OCI-M1 (cell line): Measurements from ENCODE around the gene ZNF844.
"Not testable (repeated sequence)": the region's sequence is repeated elsewhere in the genome, so short reads cannot be mapped to it uniquely, and the experiment has no call there.

ENCODE experiments used
- DNase-seq: peaks from one replicate; lab custom pipeline; 2025; lab: John Stamatoyannopoulos, UW

The ZNF844 gene

DNA sequence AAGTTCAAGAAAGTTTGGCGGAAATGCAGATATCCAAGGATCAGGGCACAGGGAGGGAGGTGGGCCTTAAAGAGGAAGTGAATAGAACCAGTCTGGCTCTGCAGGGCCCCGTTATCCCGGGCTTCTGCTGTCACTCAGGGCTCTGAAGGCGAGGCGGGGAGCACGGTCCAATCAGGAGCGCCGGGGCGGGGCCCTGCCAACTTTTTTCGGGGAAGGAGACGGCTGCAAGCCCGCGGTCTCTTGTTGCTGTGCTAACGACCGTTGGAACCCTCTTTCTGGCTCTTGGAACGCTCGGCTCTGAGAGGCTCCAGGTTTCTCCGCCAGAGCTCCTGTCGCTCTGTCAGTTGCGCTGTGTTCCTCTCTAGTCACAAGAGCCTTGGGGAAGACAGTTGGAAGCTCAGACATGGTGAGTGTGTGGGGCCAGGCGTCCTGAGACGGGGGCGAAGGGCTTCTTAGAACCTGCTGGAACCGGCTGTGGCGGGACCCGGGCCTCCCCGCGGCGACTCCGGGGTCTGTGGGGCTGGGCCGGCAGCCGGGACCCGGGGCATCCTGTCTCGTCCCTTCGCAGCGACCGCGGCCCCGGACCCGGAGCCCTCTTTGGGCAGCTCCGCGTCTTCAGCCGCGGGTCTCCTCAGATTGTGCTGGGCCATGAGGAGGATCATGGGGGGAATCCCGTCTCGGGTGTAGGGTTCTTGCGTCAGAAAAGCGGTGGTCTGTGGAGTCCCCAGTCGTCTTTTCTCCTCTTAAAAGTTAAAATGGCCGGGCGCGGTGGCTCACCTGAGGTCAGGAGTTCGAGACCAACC lies 27.7 kb downstream of the ZNF844 start:
- peak; percentile 100 for DNase-seq

DNA sequence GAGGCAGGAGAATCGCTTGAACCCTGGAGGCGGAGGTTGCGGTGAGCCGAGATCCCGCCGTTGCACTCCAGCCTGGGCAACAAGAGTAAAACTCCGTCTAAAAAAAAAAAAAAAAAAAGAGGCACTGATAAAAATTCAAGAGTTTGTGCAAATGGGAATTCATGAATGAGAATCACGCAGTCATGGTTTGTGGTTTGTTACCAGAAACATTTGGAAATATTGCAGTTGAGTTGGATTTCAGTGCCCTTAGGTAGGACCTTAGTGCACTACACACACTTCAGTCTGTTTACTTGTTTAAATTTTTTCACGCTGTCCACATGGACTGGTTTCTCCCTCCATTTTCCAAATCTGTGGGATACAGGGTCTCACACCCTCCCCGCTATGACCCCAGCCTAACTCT lies 28.4 kb downstream of the ZNF844 start:
- peak; percentile 78 for DNase-seq

DNA sequence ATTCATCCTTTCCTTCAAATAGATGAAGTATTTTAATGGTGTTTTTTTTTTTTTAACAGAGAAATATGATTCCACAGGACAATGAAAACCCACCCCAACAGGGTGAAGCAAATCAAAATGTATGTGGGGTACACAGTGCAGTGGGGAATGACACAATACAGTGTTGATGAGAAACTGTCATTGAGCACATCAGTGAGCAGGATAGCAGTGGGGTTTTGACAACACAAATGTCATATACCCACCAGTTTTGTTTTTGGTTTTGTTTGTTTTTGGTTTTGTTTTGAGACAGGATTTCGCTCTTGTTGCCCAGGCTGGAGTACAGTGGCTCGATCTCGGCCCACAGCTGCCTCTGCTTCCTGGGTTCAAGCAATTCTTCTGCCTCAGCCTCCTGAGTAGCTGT lies 29.2 kb downstream of the ZNF844 start:
- no peak for DNase-seq

DNA sequence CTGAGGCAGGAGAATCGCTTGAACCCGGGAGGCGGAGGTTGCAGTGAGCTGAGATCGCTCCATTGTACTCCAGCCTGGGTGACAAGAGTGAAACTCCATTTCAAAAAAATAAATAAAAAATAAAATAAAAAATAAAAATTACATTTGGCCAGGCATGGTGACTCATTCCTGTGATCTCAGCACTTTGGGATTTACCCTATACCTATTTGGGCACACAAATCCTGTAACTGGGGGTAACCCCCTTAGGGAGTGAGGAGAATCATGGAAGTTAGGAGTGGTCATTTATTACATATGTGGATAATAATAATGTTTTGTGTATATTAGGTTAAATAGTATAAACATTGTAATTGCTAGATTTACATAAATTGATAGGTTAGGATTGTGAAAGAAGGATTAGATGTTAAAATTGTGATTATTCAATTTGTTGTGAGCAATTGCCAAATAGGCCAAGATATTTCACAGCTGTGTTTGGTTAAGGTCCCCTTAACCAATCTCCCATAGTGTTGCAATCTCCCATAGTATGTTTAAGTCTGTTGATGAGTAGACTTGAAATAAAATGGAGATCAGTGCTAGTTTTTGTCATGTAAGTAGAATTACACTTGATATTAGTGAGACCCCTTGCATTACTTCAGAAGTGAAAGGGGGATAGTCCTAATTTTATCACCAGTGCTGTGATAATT lies 30.7 kb downstream of the ZNF844 start:
- no peak for DNase-seq

DNA sequence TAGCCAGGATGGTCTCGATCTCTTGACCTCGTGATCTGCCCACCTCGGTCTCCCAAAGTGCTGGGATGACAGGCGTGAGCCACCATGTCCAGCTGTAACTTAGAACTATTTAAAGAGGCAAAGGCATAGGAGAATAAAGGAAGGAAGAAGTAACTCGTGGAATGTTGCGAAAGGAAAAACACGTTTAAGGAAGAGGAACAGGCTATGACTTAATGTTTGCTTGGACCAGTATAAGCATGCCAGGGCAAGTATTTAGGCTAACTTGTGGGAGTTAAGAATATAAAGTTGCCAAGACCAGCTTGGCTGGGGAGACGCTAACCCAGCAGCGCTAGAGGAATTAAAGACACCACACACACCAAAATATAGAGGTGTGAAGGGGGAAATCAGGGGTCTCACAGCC lies 33.5 kb downstream of the ZNF844 start:
- DNase-seq: no peak

DNA sequence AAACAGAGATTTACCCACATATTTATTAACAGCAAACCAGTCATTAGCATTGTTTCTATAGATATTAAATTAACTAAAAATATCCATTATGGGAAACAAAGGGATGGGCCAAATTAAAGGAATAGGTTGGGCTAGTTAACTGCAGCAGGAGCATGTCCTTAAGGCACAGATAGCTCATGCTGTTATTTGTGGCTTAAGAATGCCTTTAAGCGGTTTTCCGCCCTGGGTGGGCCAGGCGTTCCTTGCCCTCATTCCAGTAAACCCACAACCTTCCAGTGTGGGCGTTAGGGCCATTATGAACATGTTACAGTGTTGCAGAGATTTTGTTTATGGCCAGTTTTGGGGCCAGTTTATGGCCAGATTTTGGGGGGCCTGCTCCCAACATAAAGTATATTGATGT lies 39.4 kb downstream of the ZNF844 start:
- not testable (repeated sequence) for DNase-seq

DNA sequence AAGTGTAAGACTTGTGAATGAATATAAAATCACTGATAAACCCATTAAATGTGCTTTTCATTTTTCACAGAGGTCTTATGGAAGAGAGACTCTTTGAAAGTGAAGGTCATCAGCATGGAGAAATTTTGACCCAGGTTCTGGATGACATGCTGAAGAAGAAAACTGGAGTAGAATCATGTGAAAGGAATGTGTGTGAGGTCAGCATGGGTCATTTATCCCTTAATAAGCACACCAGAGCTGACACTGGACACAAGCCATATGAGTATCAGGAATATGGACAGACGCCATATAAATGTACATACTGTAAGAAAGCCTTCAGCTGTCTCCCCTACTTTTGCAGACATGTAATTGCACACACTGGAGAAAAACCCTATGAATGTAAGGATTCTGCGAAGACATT lies 46.6 kb downstream of the ZNF844 start:
- no peak for DNase-seq

DNA sequence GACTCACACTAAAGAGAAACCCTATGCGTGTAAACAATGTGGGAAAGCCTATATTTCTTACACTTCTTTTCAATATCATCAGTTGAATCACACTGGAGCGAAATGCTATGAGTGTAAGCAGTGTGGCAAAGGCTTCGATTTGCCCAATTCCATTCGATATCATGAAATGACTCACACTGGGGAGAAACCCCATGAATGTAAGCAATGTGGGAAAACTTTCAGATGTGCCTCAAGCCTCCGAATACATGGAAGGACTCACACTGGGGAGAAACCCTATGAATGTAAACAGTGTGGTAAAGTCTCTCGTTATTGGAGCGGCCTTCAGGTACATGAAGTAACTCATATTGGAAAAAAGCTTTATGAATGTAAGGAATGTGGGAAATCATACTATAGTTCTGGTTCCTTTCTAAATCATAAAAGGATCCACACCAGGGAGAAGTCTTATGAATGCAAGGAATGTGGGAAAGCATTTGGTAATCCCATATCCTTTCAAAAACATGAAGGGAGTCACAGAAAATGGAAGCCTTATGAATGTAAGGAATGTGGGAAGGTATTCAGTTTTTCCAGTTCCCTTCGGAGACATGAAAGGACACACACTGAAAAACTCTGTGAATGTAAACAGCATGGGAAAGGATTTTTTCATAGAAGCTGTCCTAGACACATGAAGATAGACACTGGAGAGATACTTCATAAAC lies 47.6 kb downstream of the ZNF844 start:
- DNase-seq: no peak

DNA sequence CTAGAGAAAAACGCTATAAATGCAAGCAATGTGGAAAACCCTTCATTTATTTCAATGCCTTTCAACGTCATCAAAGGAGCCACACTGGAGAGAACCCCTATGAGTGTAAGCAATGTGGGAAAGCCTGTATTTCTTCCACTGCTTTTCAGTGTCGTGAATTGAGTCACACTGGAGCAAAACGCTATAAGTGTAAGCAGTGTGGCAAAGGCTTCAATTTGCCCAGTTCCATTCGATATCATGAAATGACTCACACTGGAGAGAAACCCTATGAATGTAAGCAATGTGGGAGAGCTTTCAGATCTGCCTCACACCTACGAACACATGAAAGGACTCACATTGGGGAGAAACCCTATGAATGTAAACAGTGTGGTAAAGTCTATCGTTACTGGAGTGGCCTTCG lies 48.2 kb downstream of the ZNF844 start:
- no peak for DNase-seq

DNA sequence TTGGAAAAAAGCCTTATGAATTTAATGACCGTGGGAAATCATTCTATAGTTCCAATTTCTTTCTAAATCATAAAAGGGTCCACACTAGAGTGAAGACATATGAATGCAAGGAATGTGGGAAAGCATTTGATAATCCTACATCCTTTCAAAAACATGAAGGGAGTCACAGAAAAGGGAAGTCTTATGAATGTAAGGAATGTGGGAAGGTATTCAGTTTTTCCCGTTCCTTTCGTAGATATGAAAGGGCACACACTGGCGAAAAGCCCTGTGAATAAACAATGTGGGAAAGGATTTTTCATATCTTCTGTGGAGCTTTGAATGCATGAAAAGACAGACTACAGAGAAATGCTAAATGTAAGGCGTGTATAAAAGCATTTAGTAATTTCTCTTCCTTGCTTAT lies 48.6 kb downstream of the ZNF844 start:
- DNase-seq: no peak

DNA sequence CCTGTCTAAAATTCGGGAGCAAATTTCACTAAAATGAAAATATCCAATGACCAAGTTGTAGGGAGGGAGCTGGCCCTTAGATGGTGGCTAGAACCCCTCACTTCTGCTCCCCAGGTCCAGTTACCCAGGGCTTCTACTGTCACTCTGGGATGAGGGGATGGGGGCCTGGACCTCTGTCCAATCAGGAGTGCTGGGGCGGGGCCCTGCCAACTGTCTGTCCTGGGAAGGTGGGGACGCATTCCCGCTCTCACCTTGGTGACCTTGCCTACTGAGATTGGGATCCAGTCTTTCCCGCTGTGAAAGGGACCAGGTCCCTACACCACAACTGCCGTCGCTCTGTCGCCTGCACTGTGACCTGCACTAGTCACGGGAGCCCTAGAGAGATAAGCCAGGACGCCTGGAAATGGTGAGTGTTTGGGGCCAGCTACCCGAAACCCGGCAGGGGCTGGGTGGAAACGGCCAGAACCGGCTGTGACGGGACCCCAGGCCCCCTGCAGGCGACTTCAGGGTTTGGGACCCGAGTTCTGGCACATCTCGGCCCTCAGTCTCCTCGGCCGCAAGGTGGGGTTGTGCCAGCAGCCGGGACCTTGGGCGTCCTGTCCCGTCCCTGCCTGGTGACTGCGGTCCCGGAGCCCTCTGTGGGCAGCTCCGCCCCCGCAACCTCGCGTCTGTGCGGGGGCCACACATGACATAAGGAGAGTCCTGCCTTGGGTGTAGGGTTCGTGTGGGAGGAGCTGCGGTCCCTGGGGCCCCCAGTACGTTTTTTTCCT lies 52.9 kb downstream of the ZNF844 start:
- DNase-seq: no peak

DNA sequence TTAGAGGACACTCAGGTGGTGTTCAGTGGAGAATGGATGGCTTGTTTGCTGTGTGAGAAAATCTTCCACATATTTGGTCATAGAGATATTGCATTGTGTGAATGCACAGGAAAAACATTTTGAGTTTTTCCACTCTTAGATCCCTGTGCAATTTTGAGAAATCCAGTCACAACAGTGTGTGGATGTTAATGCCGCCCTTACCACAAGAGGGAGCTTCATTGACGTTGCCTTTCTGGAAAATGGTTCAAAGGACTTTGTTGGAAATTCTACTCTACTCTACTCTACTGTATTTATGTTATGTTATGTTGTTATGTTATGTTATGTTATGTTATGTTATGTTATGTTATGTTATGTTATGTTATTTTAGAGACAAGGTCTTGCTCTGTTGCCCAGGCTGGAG lies 62.2 kb downstream of the ZNF844 start:
- peak; percentile 68 for DNase-seq
